ENCODE results near the gene ZNF593.

ZNF593 gene

GRCh38 chr1:26170472-26170821, 739 bp downstream of the ZNF593 start:
- Mint-ChIP-seq H3K27me3 (ENCODE audit: low read depth) (peaks cover 12% of the 10 kb centered on the region), H3K4me3 (peak overlapping the region; percentile 90), H3K9me3 (no peaks in the 10 kb centered on the region), H3K27ac (peak overlapping the region; percentile 86), H3K4me1 (ENCODE audit: low read depth) (peaks cover 15% of the 10 kb centered on the region), H3K36me3 (ENCODE audit: low read depth) (no peaks in the 10 kb centered on the region)
- DNase-seq (ENCODE audit: low spot score), result no peak

GRCh38 chr1:26171084-26172072, 1.7 kb downstream of the ZNF593 start, which contains the start of gene ZNF593OS:
Gene ZNF593OS (minus strand): TSS chr1:26171832. CDS start chr1:26171661, 171 bp downstream.
- H3K4me3 Mint-ChIP-seq, result peak within 1 kb of the TSS; percentile 90
- no peaks in the 10 kb centered on the region for H3K36me3 Mint-ChIP-seq (ENCODE audit: low read depth)
- H3K27me3 Mint-ChIP-seq (ENCODE audit: low read depth), result peaks cover 5% of the 10 kb centered on the region
- peak within 1 kb of the TSS; percentile 68 for H3K27ac Mint-ChIP-seq
- peaks cover 11% of the 10 kb centered on the region for H3K4me1 Mint-ChIP-seq (ENCODE audit: low read depth)
- no peak for DNase-seq (ENCODE audit: low spot score)
- no peaks in the 10 kb centered on the region for H3K9me3 Mint-ChIP-seq

- no peaks in the 10 kb centered on the region for H3K9me3 Mint-ChIP-seq
Observed at GRCh38 chr1:26175346-26175745, 5.6 kb downstream of the ZNF593 start.

GRCh38 chr1:26177182-26177684, 7.5 kb downstream of the ZNF593 start, which contains the start of gene CNKSR1:
Gene CNKSR1 (plus strand): TSS chr1:26177491. CDS start chr1:26177548, 57 bp downstream.
- Mint-ChIP-seq H3K27me3 (ENCODE audit: low read depth) (no peaks in the 10 kb centered on the region), H3K36me3 (ENCODE audit: low read depth) (no peaks in the 10 kb centered on the region), H3K4me1 (ENCODE audit: low read depth) (no peaks in the 10 kb centered on the region), H3K9me3 (no peaks in the 10 kb centered on the region), H3K4me3 (peak within 1 kb of the TSS; percentile 59), H3K27ac (no peak within 1 kb of the TSS)
- DNase-seq (ENCODE audit: low spot score), result no peak

More at GRCh38 chr1:26175346-26175745, 5.6 kb downstream of the ZNF593 start:
- Mint-ChIP-seq H3K36me3 (ENCODE audit: low read depth) (no peaks in the 10 kb centered on the region), H3K27me3 (ENCODE audit: low read depth) (no peaks in the 10 kb centered on the region), H3K4me3 (no peak overlapping the region), H3K27ac (no peak overlapping the region), H3K4me1 (ENCODE audit: low read depth) (peaks cover 2% of the 10 kb centered on the region)
- DNase-seq (ENCODE audit: low spot score), result no peak

- H3K27ac Mint-ChIP-seq, result no peak overlapping the region
- H3K4me3 Mint-ChIP-seq, result no peak overlapping the region
- H3K27me3 Mint-ChIP-seq (ENCODE audit: low read depth), result no peaks in the 10 kb centered on the region
- no peaks in the 10 kb centered on the region for H3K4me1 Mint-ChIP-seq (ENCODE audit: low read depth)
- no peaks in the 10 kb centered on the region for H3K36me3 Mint-ChIP-seq (ENCODE audit: low read depth)
- H3K9me3 Mint-ChIP-seq, result no peaks in the 10 kb centered on the region
- no peak for DNase-seq (ENCODE audit: low spot score)
Observed at GRCh38 chr1:26180010-26180506, 10.3 kb downstream of the ZNF593 start.

- Mint-ChIP-seq H3K4me1 (ENCODE audit: low read depth) (no peaks in the 10 kb centered on the region), H3K4me3 (no peak overlapping the region), H3K9me3 (no peaks in the 10 kb centered on the region), H3K36me3 (ENCODE audit: low read depth) (no peaks in the 10 kb centered on the region), H3K27me3 (ENCODE audit: low read depth) (no peaks in the 10 kb centered on the region), H3K27ac (no peak overlapping the region)
- no peak for DNase-seq (ENCODE audit: low spot score)
Observed at GRCh38 chr1:26181586-26182382, 12.1 kb downstream of the ZNF593 start.

- Mint-ChIP-seq H3K4me1 (ENCODE audit: low read depth) (no peaks in the 10 kb centered on the region), H3K36me3 (ENCODE audit: low read depth) (no peaks in the 10 kb centered on the region), H3K27ac (no peak overlapping the region), H3K9me3 (no peaks in the 10 kb centered on the region), H3K4me3 (no peak overlapping the region), H3K27me3 (ENCODE audit: low read depth) (no peaks in the 10 kb centered on the region)
- no peak for DNase-seq (ENCODE audit: low spot score)
Observed at GRCh38 chr1:26182383-26182696, 12.6 kb downstream of the ZNF593 start.

GRCh38 chr1:26184086-26184485, 14.4 kb downstream of the ZNF593 start:
- Mint-ChIP-seq H3K27me3 (ENCODE audit: low read depth) (no peaks in the 10 kb centered on the region), H3K27ac (no peak overlapping the region), H3K9me3 (no peaks in the 10 kb centered on the region), H3K4me1 (ENCODE audit: low read depth) (no peaks in the 10 kb centered on the region), H3K4me3 (no peak overlapping the region), H3K36me3 (ENCODE audit: low read depth) (no peaks in the 10 kb centered on the region)
- no peak for DNase-seq (ENCODE audit: low spot score)

- no peaks in the 10 kb centered on the region for H3K4me1 Mint-ChIP-seq (ENCODE audit: low read depth)
- no peaks in the 10 kb centered on the region for H3K36me3 Mint-ChIP-seq (ENCODE audit: low read depth)
- no peak overlapping the region for H3K4me3 Mint-ChIP-seq
- no peak overlapping the region for H3K27ac Mint-ChIP-seq
- no peaks in the 10 kb centered on the region for H3K9me3 Mint-ChIP-seq
- H3K27me3 Mint-ChIP-seq (ENCODE audit: low read depth), result no peaks in the 10 kb centered on the region
- DNase-seq (ENCODE audit: low spot score), result no peak
Observed at GRCh38 chr1:26184883-26185282, 15.2 kb downstream of the ZNF593 start.

GRCh38 chr1:26187882-26188281, 18.2 kb downstream of the ZNF593 start:
- no peak overlapping the region for H3K27ac Mint-ChIP-seq
- no peak overlapping the region for H3K4me3 Mint-ChIP-seq
- H3K9me3 Mint-ChIP-seq, result no peaks in the 10 kb centered on the region
- peaks cover 10% of the 10 kb centered on the region for H3K4me1 Mint-ChIP-seq (ENCODE audit: low read depth)
- no peaks in the 10 kb centered on the region for H3K27me3 Mint-ChIP-seq (ENCODE audit: low read depth)
- no peaks in the 10 kb centered on the region for H3K36me3 Mint-ChIP-seq (ENCODE audit: low read depth)
- DNase-seq (ENCODE audit: low spot score), result no peak

- Mint-ChIP-seq H3K4me1 (ENCODE audit: low read depth) (peaks cover 11% of the 10 kb centered on the region), H3K9me3 (no peaks in the 10 kb centered on the region), H3K27ac (no peak overlapping the region), H3K36me3 (ENCODE audit: low read depth) (no peaks in the 10 kb centered on the region), H3K27me3 (ENCODE audit: low read depth) (no peaks in the 10 kb centered on the region), H3K4me3 (no peak overlapping the region)
- DNase-seq (ENCODE audit: low spot score), result no peak
Observed at GRCh38 chr1:26188477-26188876, 18.8 kb downstream of the ZNF593 start.

GRCh38 chr1:26189331-26189730, 19.6 kb downstream of the ZNF593 start:
- no peak overlapping the region for H3K4me3 Mint-ChIP-seq

GRCh38 chr1:26189751-26190275, 20.1 kb downstream of the ZNF593 start:
- peaks cover 15% of the 10 kb centered on the region for H3K4me1 Mint-ChIP-seq (ENCODE audit: low read depth)
- H3K36me3 Mint-ChIP-seq (ENCODE audit: low read depth), result no peaks in the 10 kb centered on the region
- H3K9me3 Mint-ChIP-seq, result no peaks in the 10 kb centered on the region
- H3K4me3 Mint-ChIP-seq, result no peak overlapping the region
- H3K27me3 Mint-ChIP-seq (ENCODE audit: low read depth), result no peaks in the 10 kb centered on the region
- no peak overlapping the region for H3K27ac Mint-ChIP-seq
- no peak for DNase-seq (ENCODE audit: low spot score)

More at GRCh38 chr1:26189331-26189730, 19.6 kb downstream of the ZNF593 start:
- Mint-ChIP-seq H3K27ac (no peak overlapping the region), H3K9me3 (no peaks in the 10 kb centered on the region), H3K4me1 (ENCODE audit: low read depth) (peaks cover 15% of the 10 kb centered on the region), H3K27me3 (ENCODE audit: low read depth) (no peaks in the 10 kb centered on the region), H3K36me3 (ENCODE audit: low read depth) (no peaks in the 10 kb centered on the region)
- DNase-seq (ENCODE audit: low spot score), result no peak

Measured in T-helper 2 cell treated with Interferon-gamma antibody and Interleukin-4, amounts not matched to agents 5 μg/mL and 100 μg/mL, for 36 hours (primary cell).